HuH-7.5 (cell line): ENCODE results near the gene DGLUCY.
"Not testable (repeated sequence)": the region's sequence is repeated elsewhere in the genome, so short reads cannot be mapped to it uniquely, and the experiment has no call there.

Source experiments
- DNase-seq: peaks from one replicate; pipeline ENCODE4 v3.0.0; 2011; ENCODE audit warnings: low spot score

DGLUCY gene

GRCh38 chr14:91215381-91215780, 101.5 kb downstream of the DGLUCY start:
- DNase-seq = no peak

GRCh38 chr14:91216731-91217226, 102.9 kb downstream of the DGLUCY start:
- DNase-seq = no peak

- DNase-seq = no peak
Measured at GRCh38 chr14:91218014-91218413, 104.1 kb downstream of the DGLUCY start.

GRCh38 chr14:91219517-91220389, 105.9 kb downstream of the DGLUCY start:
- DNase-seq = no peak

GRCh38 chr14:91220581-91221000, 106.7 kb downstream of the DGLUCY start:
- DNase-seq = no peak

GRCh38 chr14:91221270-91221669, 107.4 kb downstream of the DGLUCY start:
- DNase-seq = no peak

GRCh38 chr14:91223028-91223783, 109.3 kb downstream of the DGLUCY start:
- no peak for DNase-seq

- no peak for DNase-seq
Measured at GRCh38 chr14:91225025-91225424, 111.2 kb downstream of the DGLUCY start.

- DNase-seq = not testable (repeated sequence)
Measured at GRCh38 chr14:91226360-91226759, 112.5 kb downstream of the DGLUCY start.

- no peak for DNase-seq
Measured at GRCh38 chr14:91227183-91227628, 113.3 kb downstream of the DGLUCY start.

GRCh38 chr14:91228112-91229004, 114.5 kb downstream of the DGLUCY start:
- DNase-seq = no peak

- DNase-seq = no peak
Measured at GRCh38 chr14:91229005-91229382, 115.1 kb downstream of the DGLUCY start.

GRCh38 chr14:91229743-91230200, 115.9 kb downstream of the DGLUCY start:
- no peak for DNase-seq

GRCh38 chr14:91230397-91231035, 116.6 kb downstream of the DGLUCY start:
- DNase-seq = no peak

GRCh38 chr14:91231446-91231845, 117.6 kb downstream of the DGLUCY start:
- no peak for DNase-seq

- no peak for DNase-seq
Measured at GRCh38 chr14:91232052-91232451, 118.2 kb downstream of the DGLUCY start.

- no peak for DNase-seq
Measured at GRCh38 chr14:91232603-91233002, 118.7 kb downstream of the DGLUCY start.

GRCh38 chr14:91233936-91234790, 120.3 kb downstream of the DGLUCY start:
- DNase-seq = no peak

GRCh38 chr14:91234791-91235114, 120.9 kb downstream of the DGLUCY start:
- DNase-seq = no peak

GRCh38 chr14:91235841-91236240, 122.0 kb downstream of the DGLUCY start:
- DNase-seq = no peak
